ENCODE data around the gene FOXP4. TPM values are rescaled to one million over a fixed set of nuclear protein-coding genes. Genes with fewer than 3 reads are reported as not detected.

FOXP4 gene
- total RNA-seq, 1 experiment from 2014 or later, result 1.6 TPM

- DNase-seq (ENCODE audit: low read depth), result no peak
- in situ Hi-C loops (cut with HindIII; ENCODE audit: low pct_unique_long_range_greater_than_20kb, low sequenced_read_pairs), result no loop called here
These were observed 82.9 kb downstream of the FOXP4 start for GRCh38 chr6:41629128-41629527.

- DNase-seq (ENCODE audit: low read depth), result no peak
- in situ Hi-C loops (cut with HindIII; ENCODE audit: low pct_unique_long_range_greater_than_20kb, low sequenced_read_pairs), result no loop called here
These were observed 83.9 kb downstream of the FOXP4 start for GRCh38 chr6:41630069-41630468.

GRCh38 chr6:41630946-41631345 is 84.8 kb downstream of the FOXP4 start:
- DNase-seq (ENCODE audit: low read depth), result no peak
- in situ Hi-C loops (cut with HindIII; ENCODE audit: low pct_unique_long_range_greater_than_20kb, low sequenced_read_pairs), result no loop called here

- DNase-seq (ENCODE audit: low read depth), result no peak
- in situ Hi-C loops (cut with HindIII; ENCODE audit: low pct_unique_long_range_greater_than_20kb, low sequenced_read_pairs), result no loop called here
These were observed 87.0 kb downstream of the FOXP4 start for GRCh38 chr6:41633056-41633634.

GRCh38 chr6:41634657-41635056 is 88.5 kb downstream of the FOXP4 start:
- no peak for DNase-seq (ENCODE audit: low read depth)

GRCh38 chr6:41635365-41635764 is 89.2 kb downstream of the FOXP4 start:
- in situ Hi-C loops (cut with HindIII; ENCODE audit: low pct_unique_long_range_greater_than_20kb, low sequenced_read_pairs), result no loop called here
- DNase-seq (ENCODE audit: low read depth), result no peak

More at GRCh38 chr6:41634657-41635056, 88.5 kb downstream of the FOXP4 start:
- in situ Hi-C loops (cut with HindIII; ENCODE audit: low pct_unique_long_range_greater_than_20kb, low sequenced_read_pairs), result no loop called here

GRCh38 chr6:41636833-41637193 is 90.6 kb downstream of the FOXP4 start:
- no peak for DNase-seq (ENCODE audit: low read depth)
- in situ Hi-C loops (cut with HindIII; ENCODE audit: low pct_unique_long_range_greater_than_20kb, low sequenced_read_pairs), result no loop called here

GRCh38 chr6:41637194-41638001 is 91.2 kb downstream of the FOXP4 start:
- in situ Hi-C loops (cut with HindIII; ENCODE audit: low pct_unique_long_range_greater_than_20kb, low sequenced_read_pairs), result no loop called here
- DNase-seq (ENCODE audit: low read depth), result no peak

- DNase-seq (ENCODE audit: low read depth), result no peak
- in situ Hi-C loops (cut with HindIII; ENCODE audit: low pct_unique_long_range_greater_than_20kb, low sequenced_read_pairs), result no loop called here
These were observed 92.1 kb downstream of the FOXP4 start, which contains the start of gene MDFI for GRCh38 chr6:41638002-41638934. MDFI (plus strand) TSS chr6:41638468; CDS start chr6:41638750, 282 bp downstream.

GRCh38 chr6:41638935-41639808 is 93.0 kb downstream of the FOXP4 start:
- in situ Hi-C loops (cut with HindIII; ENCODE audit: low pct_unique_long_range_greater_than_20kb, low sequenced_read_pairs), result no loop called here

GRCh38 chr6:41639809-41640371 is 93.7 kb downstream of the FOXP4 start:
- in situ Hi-C loops (cut with HindIII; ENCODE audit: low pct_unique_long_range_greater_than_20kb, low sequenced_read_pairs), result no loop called here
- no peak for DNase-seq (ENCODE audit: low read depth)

More at GRCh38 chr6:41638935-41639808, 93.0 kb downstream of the FOXP4 start:
- DNase-seq (ENCODE audit: low read depth), result no peak

GRCh38 chr6:41640426-41640825 is 94.2 kb downstream of the FOXP4 start:
- in situ Hi-C loops (cut with HindIII; ENCODE audit: low pct_unique_long_range_greater_than_20kb, low sequenced_read_pairs), result no loop called here
- no peak for DNase-seq (ENCODE audit: low read depth)

GRCh38 chr6:41641352-41641925 is 95.3 kb downstream of the FOXP4 start:
- in situ Hi-C loops (cut with HindIII; ENCODE audit: low pct_unique_long_range_greater_than_20kb, low sequenced_read_pairs), result no loop called here
- no peak for DNase-seq (ENCODE audit: low read depth)

- no peak for DNase-seq (ENCODE audit: low read depth)
- in situ Hi-C loops (cut with HindIII; ENCODE audit: low pct_unique_long_range_greater_than_20kb, low sequenced_read_pairs), result no loop called here
These were observed 96.1 kb downstream of the FOXP4 start for GRCh38 chr6:41642090-41642959.

- in situ Hi-C loops (cut with HindIII; ENCODE audit: low pct_unique_long_range_greater_than_20kb, low sequenced_read_pairs), result no loop called here
These were observed 97.0 kb downstream of the FOXP4 start for GRCh38 chr6:41642960-41643898.

More at GRCh38 chr6:41642960-41643898, 97.0 kb downstream of the FOXP4 start:
- no peak for DNase-seq (ENCODE audit: low read depth)

All from Caki2 (cell line).